HG02884 (cell line): ENCODE results near the gene ACTR6.

Experiments
- ATAC-seq: cut with Tn5 transposase; IDR thresholded peaks from one replicate; pipeline ENCODE4 v1.9.1; 2021; ENCODE audit warnings: mild to moderate bottlenecking, moderate library complexity; ENCODE audit not compliant: unreplicated experiment

The ACTR6 gene

GRCh38 chr12:100265732-100266584 lies 65.3 kb downstream of the ACTR6 start:
- ATAC-seq: peak; percentile 7

GRCh38 chr12:100266585-100266834 lies 65.9 kb downstream of the ACTR6 start:
- peak; percentile 81 for ATAC-seq

GRCh38 chr12:100266835-100267602 lies 66.4 kb downstream of the ACTR6 start, which contains the start of the genes DEPDC4 and SCYL2:
Gene DEPDC4, minus strand, starts transcription at chr12:100267079. Its CDS starts 3 bp downstream, at chr12:100267076.
Gene SCYL2, plus strand, starts transcription at chr12:100267177. Its CDS starts 15,794 bp downstream, at chr12:100282971.
- peak; percentile 88 for ATAC-seq

GRCh38 chr12:100267603-100268281 lies 67.1 kb downstream of the ACTR6 start:
- peak; percentile 5 for ATAC-seq

- ATAC-seq: no peak
Measured at GRCh38 chr12:100268835-100269564, 68.4 kb downstream of the ACTR6 start.

- no peak for ATAC-seq
Measured at GRCh38 chr12:100273782-100274181, 73.2 kb downstream of the ACTR6 start.
